H1 (cell line): ENCODE measurements around the gene MYOCD. TPM values are rescaled to one million over a fixed set of nuclear protein-coding genes. Genes with fewer than 3 reads are reported as not detected.
A peak's percentile ranks its signal among the peaks of the same experiment; 100 is the strongest.

Experiments
- CTCF ChIA-PET: fragments of 300-600 bp; sonication (Branson Sonifier 250); formaldehyde crosslinking; loops from one replicate; lab custom pipeline; 2021; ENCODE audit not compliant: partially characterized antibody; lab: Charles Lee
- POLR2A ChIA-PET: fragments of 300-600 bp; sonication (Branson Sonifier 250); formaldehyde crosslinking; loops from one replicate; lab custom pipeline; 2021; ENCODE audit warnings: inconsistent platforms; ENCODE audit not compliant: partially characterized antibody; lab: Charles Lee
- DNase-seq, 2 experiments: peaks; one replicate each; pipeline versions ENCODE4 v3.0.0 to v3.0.0-alpha.2; 2010 to 2022; ENCODE audit warnings: low spot score in 2 of 2, low read depth in 1 of 2, mixed read lengths in 1 of 2
- FAIRE-seq: peaks from 2 replicates; lab custom pipeline; 2011; peaks lifted over from hg19 to GRCh38; lab: Jason Lieb, UNC
- H2AFZ ChIP-seq: 2 replicates; pipeline ENCODE4 v1.8.1; 2012; ENCODE audit warnings: low read length, inconsistent platforms
- H2AK5ac ChIP-seq: 2 replicates; pipeline ENCODE4 v1.6.1; 2013; ENCODE audit warnings: low read depth, low read length
- H2BK120ac ChIP-seq: replicated peaks from 2 replicates; pipeline ENCODE3; 2013; ENCODE audit warnings: low read depth, low read length, inconsistent platforms
- H2BK12ac ChIP-seq: 2 replicates; pipeline ENCODE4 v1.6.1; 2013; ENCODE audit warnings: low read depth, low read length
- H2BK15ac ChIP-seq: 2 replicates; pipeline ENCODE4 v1.6.1; 2013; ENCODE audit warnings: low read length
- H2BK20ac ChIP-seq: 2 replicates; pipeline ENCODE4 v1.6.1; 2013; ENCODE audit warnings: low read length
- H2BK5ac ChIP-seq: 2 replicates; pipeline ENCODE4 v1.6.1; 2013; ENCODE audit warnings: low read depth, low read length
- H3K14ac ChIP-seq: 2 replicates; pipeline ENCODE4 v1.6.1; 2013; ENCODE audit warnings: inconsistent platforms; ENCODE audit not compliant: insufficient read length
- H3K18ac ChIP-seq: 2 replicates; pipeline ENCODE4 v1.6.1; 2013; ENCODE audit warnings: low read length; ENCODE audit errors: extremely low read depth
- H3K23ac ChIP-seq: 2 replicates; pipeline ENCODE4 v1.6.1; 2013; ENCODE audit warnings: inconsistent platforms; ENCODE audit not compliant: insufficient read length
- H3K23me2 ChIP-seq: 2 replicates; pipeline ENCODE4 v1.6.1; 2013; ENCODE audit warnings: low read depth, low read length
- H3K27ac ChIP-seq: 2 replicates; pipeline ENCODE4 v1.6.1; 2011; ENCODE audit warnings: low read depth, low read length, inconsistent platforms
- H3K27me3 ChIP-seq, 4 experiments: replicated peaks in 1 of 4; 1 replicate in 1 of 4; 2 replicates in 3 of 4; pipeline versions ENCODE4 v1.6.1 to v1.8.1; 2011 to 2013; ENCODE audit warnings: low read length in 3 of 4, mild to moderate bottlenecking in 3 of 4, inconsistent platforms in 2 of 4, mixed read lengths in 2 of 4, moderate library complexity in 1 of 4; ENCODE audit not compliant: control insufficient read depth in 3 of 4, insufficient read depth in 3 of 4; ENCODE audit errors: extremely low read depth in 1 of 4
- H3K36me3 ChIP-seq, 4 experiments: 2 replicates each; pipeline versions ENCODE4 v1.6.1 to v1.8.1; 2011 to 2013; ENCODE audit warnings: mild to moderate bottlenecking in 4 of 4, low read length in 3 of 4, moderate library complexity in 2 of 4, control low read depth in 1 of 4, inconsistent platforms in 1 of 4; ENCODE audit not compliant: insufficient read depth in 4 of 4, control insufficient read depth in 2 of 4
- H3K4ac ChIP-seq: replicated peaks from 2 replicates; pipeline ENCODE3; 2013; ENCODE audit warnings: low read length, low read depth, mixed read lengths, inconsistent platforms; ENCODE audit not compliant: insufficient read length
- H3K4me1 ChIP-seq, 4 experiments: replicated peaks in 1 of 4; 1 replicate in 1 of 4; 2 replicates in 3 of 4; pipeline versions ENCODE4 v1.6.1 to v1.8.1; 2011 to 2013; ENCODE audit warnings: low read length in 3 of 4, inconsistent platforms in 2 of 4, mixed read lengths in 1 of 4; ENCODE audit not compliant: insufficient read depth in 4 of 4, control insufficient read depth in 3 of 4
- H3K4me2 ChIP-seq, 2 experiments: 2 replicates each; pipeline versions ENCODE4 v1.6.1 to v1.8.1; 2011 to 2013; ENCODE audit warnings: low read depth in 2 of 2, low read length in 2 of 2, control low read depth in 1 of 2, inconsistent platforms in 1 of 2, mild to moderate bottlenecking in 1 of 2; ENCODE audit not compliant: insufficient read depth in 1 of 2
- H3K4me3 ChIP-seq, 4 experiments: fragments of 200-600, 300-600 bp in 1 of 4; sonication (generic), shearing (Covaris generic), sonication (Bioruptor Twin) in 1 of 4; 2 replicates each; pipeline versions ENCODE4 v1.5.1 to v1.8.1; 2011 to 2016; ENCODE audit warnings: low read length in 4 of 4, low read depth in 3 of 4, control low read depth in 2 of 4, inconsistent platforms in 2 of 4, mild to moderate bottlenecking in 2 of 4, mixed read lengths in 1 of 4, moderate library complexity in 1 of 4; ENCODE audit not compliant: insufficient read depth in 2 of 4; ENCODE audit errors: extremely low read depth in 1 of 4
- H3K56ac ChIP-seq: replicated peaks from 2 replicates; pipeline ENCODE3; 2013; ENCODE audit warnings: low read depth, mild to moderate bottlenecking, mixed read lengths, low read length, inconsistent platforms; ENCODE audit not compliant: insufficient read length
- H3K79me1 ChIP-seq: 2 replicates; pipeline ENCODE4 v1.6.1; 2013; ENCODE audit warnings: low read depth, low read length, control low read depth
- H3K79me2 ChIP-seq, 2 experiments: 2 replicates each; pipeline versions ENCODE4 v1.6.1 to v1.8.1; 2012 to 2013; ENCODE audit warnings: low read length in 2 of 2, mild to moderate bottlenecking in 2 of 2, inconsistent platforms in 1 of 2; ENCODE audit not compliant: insufficient read depth in 2 of 2, control insufficient read depth in 1 of 2
- H3K9ac ChIP-seq, 4 experiments: replicated peaks in 1 of 4; 1 replicate in 1 of 4; 2 replicates in 3 of 4; pipeline versions ENCODE4 v1.6.1 to v1.8.1; 2011 to 2013; ENCODE audit warnings: low read depth in 3 of 4, low read length in 3 of 4, control low read depth in 2 of 4, mild to moderate bottlenecking in 2 of 4, moderate library complexity in 2 of 4, inconsistent platforms in 1 of 4; ENCODE audit errors: extremely low read depth in 1 of 4
- H3K9me3 ChIP-seq, 2 experiments: 2 replicates each; pipeline versions ENCODE4 v1.6.1 to v1.8.1; 2012 to 2013; ENCODE audit warnings: mild to moderate bottlenecking in 2 of 2, moderate library complexity in 2 of 2, control low read depth in 1 of 2, inconsistent platforms in 1 of 2, low read depth in 1 of 2, low read length in 1 of 2, mixed read lengths in 1 of 2; ENCODE audit not compliant: insufficient read depth in 2 of 2
- H4K20me1 ChIP-seq, 2 experiments: replicated peaks in 1 of 2; 2 replicates each; pipeline versions ENCODE3 to v1.8.1; 2011 to 2013; ENCODE audit warnings: inconsistent platforms in 2 of 2, low read length in 2 of 2, mild to moderate bottlenecking in 1 of 2; ENCODE audit not compliant: insufficient read depth in 2 of 2, control insufficient read depth in 1 of 2
- H4K5ac ChIP-seq: 2 replicates; pipeline ENCODE4 v1.6.1; 2013; ENCODE audit warnings: low read length, low read depth, mixed read lengths, inconsistent platforms; ENCODE audit not compliant: insufficient read length
- H4K8ac ChIP-seq: 2 replicates; pipeline ENCODE4 v1.8.0; 2013; ENCODE audit warnings: mild to moderate bottlenecking, moderate library complexity, low read length, inconsistent platforms; ENCODE audit not compliant: insufficient read depth; ENCODE audit errors: extremely low read depth
- H4K91ac ChIP-seq: replicated peaks from 2 replicates; pipeline ENCODE3; 2013; ENCODE audit warnings: low read length, mixed read lengths, inconsistent platforms; ENCODE audit not compliant: insufficient read length
- CEBPB ChIP-seq: IDR thresholded peaks from 2 replicates; pipeline ENCODE4 v1.6.1; 2012; ENCODE audit warnings: low read depth, low read length
- KDM1A ChIP-seq: fragments of 200-600, 300-600 bp; sonication (generic); IDR thresholded peaks from 2 replicates; pipeline ENCODE4 v1.7.1; 2016; ENCODE audit warnings: mild to moderate bottlenecking, low read length, borderline replicate concordance
- WGBS, 2 experiments: shearing (Covaris generic) in 1 of 2; methylation state at CpG; one replicate each; pipeline versions ENCODE4 v1.1.6 to v1.1.7; 2013 to 2015; ENCODE audit warnings: low lambda C conversion rate in 2 of 2, mixed read lengths in 2 of 2, inconsistent platforms in 1 of 2, low coverage in 1 of 2, missing lambda C conversion rate in 1 of 2; ENCODE audit not compliant: insufficient replicate concordance in 2 of 2, insufficient coverage in 1 of 2, insufficient read length in 1 of 2; ENCODE audit errors: extremely low coverage in 1 of 2, missing lambda C conversion rate in 1 of 2; 5-methylcytosine and 5-hydroxymethylcytosine counted together
- polyA plus RNA-seq, 7 experiments: library from polyadenylated mRNA; depleted of rRNA in 3 of 7; stranded (reverse) in 5 of 7; unstranded in 2 of 7; fragments of >200 nt in 5 of 7; fragments of 200-250 nt in 2 of 7; gene quantifications; 1 replicate in 5 of 7; 2 replicates in 1 of 7; 4 replicates in 1 of 7; pipeline versions ENCODE4 v1.2.1 to v1.2.3, GENCODE V29; 2011 to 2013; ENCODE audit warnings: missing spikeins in 2 of 7, mixed read lengths in 2 of 7
- total RNA-seq: library from RNA; stranded (reverse); fragmentation: NEBNext Ultra II Directional; extraction: Animal tissue kit (Norgen Biotek cat#: 25700); gene quantifications from 2 replicates; pipeline ENCODE4 v1.2.1, GENCODE V29; 2021

MYOCD gene
- total and polyA plus RNA-seq, 2 of the 8 experiments (the other 6 are each of a cell fraction or from before 2014, with no cell fraction given), result 0.30 to 4.9 TPM

GRCh38 chr17:12637745-12638651, 27.7 kb upstream of the MYOCD start:
- H4K20me1 ChIP-seq, result no peaks in the 10 kb centered on the region
- peaks cover 0 to 3% (median 0%) of the 10 kb centered on the region in 4 experiments; a peak in 2 of 7 replicates for H3K4me1 ChIP-seq
- WGBS, 2 experiments, result 95% methylated on average over 11 of the region's 11 CpGs; no CpG with 5 or more reads in 1 of the 2 experiments
- H2AK5ac ChIP-seq, result no peak overlapping the region
- H2BK5ac ChIP-seq, result 0 out of 2 replicates have a peak overlapping the region, but pooled peaks have one; percentile 25
- FAIRE-seq, result no peak
- no peak overlapping the region for H3K4ac ChIP-seq
- CTCF ChIA-PET, result no interaction called here
- no peak overlapping the region for H3K23ac ChIP-seq
- no peak overlapping the region for H3K4me2 ChIP-seq
- TF ChIP-seq CEBPB (no peak), KDM1A (peak; percentile 69; the same call in 1 of the 2 replicates)
- H2BK15ac ChIP-seq, result 0 out of 2 replicates have a peak overlapping the region, but pooled peaks have one; percentile 11
- no peak overlapping the region for H3K14ac ChIP-seq
- H4K8ac ChIP-seq, result 0 out of 2 replicates have a peak overlapping the region, but pooled peaks have one; percentile 73
- H2BK20ac ChIP-seq, result peak overlapping the region; percentile 21; the same call in 1 of the 2 replicates
- H3K56ac ChIP-seq, result no peak overlapping the region
- peak overlapping the region; percentile 7; the same call in 1 of the 2 replicates for H2BK12ac ChIP-seq
- H4K91ac ChIP-seq, result no peak overlapping the region
- POLR2A ChIA-PET, result no interaction called here
- no peaks in the 10 kb centered on the region for H3K23me2 ChIP-seq
- no peaks in the 10 kb centered on the region for H3K79me1 ChIP-seq
- no peaks in the 10 kb centered on the region for H3K79me2 ChIP-seq
- DNase-seq, result no peak
- no peak overlapping the region for H3K9ac ChIP-seq
- no peak overlapping the region for H3K4me3 ChIP-seq
- H2AFZ ChIP-seq, result no peak overlapping the region
- H3K27me3 ChIP-seq, result no peaks in the 10 kb centered on the region
- no peak overlapping the region for H3K18ac ChIP-seq
- H3K27ac ChIP-seq, result no peak overlapping the region
- H3K9me3 ChIP-seq, result no peaks in the 10 kb centered on the region
- H3K36me3 ChIP-seq, result no peaks in the 10 kb centered on the region
- H2BK120ac ChIP-seq, result no peak overlapping the region
- H4K5ac ChIP-seq, result no peak overlapping the region
